ENCODE data around the gene DCAF16. TPM values are rescaled to one million over a fixed set of nuclear protein-coding genes. Genes with fewer than 3 reads are reported as not detected.

Gene DCAF16
- total RNA-seq, 1 experiment from 2014 or later, result 34.8 TPM

GRCh38 chr4:17773135-17773698 is 37.3 kb downstream of the DCAF16 start:
- Mint-ChIP-seq H3K9me3 (ENCODE audit: low read depth, unreplicated experiment) (no peaks in the 10 kb centered on the region), H3K4me1 (ENCODE audit: low read depth, unreplicated experiment) (peaks cover 19% of the 10 kb centered on the region), H3K27me3 (ENCODE audit: unreplicated experiment) (no peaks in the 10 kb centered on the region), H3K36me3 (ENCODE audit: insufficient read depth, unreplicated experiment) (no peaks in the 10 kb centered on the region), H3K27ac (ENCODE audit: unreplicated experiment) (no peak overlapping the region), H3K4me3 (ENCODE audit: low read depth, unreplicated experiment) (no peak overlapping the region)
- TF ChIP-seq CTCF (IDR thresholded peaks at IDR 0.05; ENCODE audit: unreplicated experiment), result no peak
- BruUV-seq (replicated peaks), result no TSS peak
- CTCF ChIA-PET, result no interaction called here
- no peak for DNase-seq
- intact Hi-C loops (cut with micrococcal nuclease; ENCODE audit: unreplicated experiment), result no loop called here

GRCh38 chr4:17771284-17771908 is 39.2 kb downstream of the DCAF16 start:
- no TSS peak for BruUV-seq (replicated peaks)
- no peak for DNase-seq
- CTCF ChIA-PET, result no interaction called here
- H3K27ac Mint-ChIP-seq (ENCODE audit: unreplicated experiment), result no peak overlapping the region
- intact Hi-C loops (cut with micrococcal nuclease; ENCODE audit: unreplicated experiment), result no loop called here
- H3K4me1 Mint-ChIP-seq (ENCODE audit: low read depth, unreplicated experiment), result peaks cover 19% of the 10 kb centered on the region
- H3K9me3 Mint-ChIP-seq (ENCODE audit: low read depth, unreplicated experiment), result no peaks in the 10 kb centered on the region
- no peaks in the 10 kb centered on the region for H3K36me3 Mint-ChIP-seq (ENCODE audit: insufficient read depth, unreplicated experiment)
- no peak for TF ChIP-seq CTCF (IDR thresholded peaks at IDR 0.05; ENCODE audit: unreplicated experiment)
- H3K27me3 Mint-ChIP-seq (ENCODE audit: unreplicated experiment), result no peaks in the 10 kb centered on the region
- H3K4me3 Mint-ChIP-seq (ENCODE audit: low read depth, unreplicated experiment), result no peak overlapping the region

- Mint-ChIP-seq H3K27me3 (ENCODE audit: unreplicated experiment) (no peaks in the 10 kb centered on the region), H3K27ac (ENCODE audit: unreplicated experiment) (no peak overlapping the region), H3K9me3 (ENCODE audit: low read depth, unreplicated experiment) (no peaks in the 10 kb centered on the region), H3K4me1 (ENCODE audit: low read depth, unreplicated experiment) (peaks cover 19% of the 10 kb centered on the region), H3K36me3 (ENCODE audit: insufficient read depth, unreplicated experiment) (no peaks in the 10 kb centered on the region), H3K4me3 (ENCODE audit: low read depth, unreplicated experiment) (no peak overlapping the region)
- intact Hi-C loops (cut with micrococcal nuclease; ENCODE audit: unreplicated experiment), result no loop called here
- no peak for TF ChIP-seq CTCF (IDR thresholded peaks at IDR 0.05; ENCODE audit: unreplicated experiment)
- no TSS peak for BruUV-seq (replicated peaks)
- DNase-seq, result no peak
- CTCF ChIA-PET, result no interaction called here
Measured at GRCh38 chr4:17770845-17771244, 39.7 kb downstream of the DCAF16 start.

DNA sequence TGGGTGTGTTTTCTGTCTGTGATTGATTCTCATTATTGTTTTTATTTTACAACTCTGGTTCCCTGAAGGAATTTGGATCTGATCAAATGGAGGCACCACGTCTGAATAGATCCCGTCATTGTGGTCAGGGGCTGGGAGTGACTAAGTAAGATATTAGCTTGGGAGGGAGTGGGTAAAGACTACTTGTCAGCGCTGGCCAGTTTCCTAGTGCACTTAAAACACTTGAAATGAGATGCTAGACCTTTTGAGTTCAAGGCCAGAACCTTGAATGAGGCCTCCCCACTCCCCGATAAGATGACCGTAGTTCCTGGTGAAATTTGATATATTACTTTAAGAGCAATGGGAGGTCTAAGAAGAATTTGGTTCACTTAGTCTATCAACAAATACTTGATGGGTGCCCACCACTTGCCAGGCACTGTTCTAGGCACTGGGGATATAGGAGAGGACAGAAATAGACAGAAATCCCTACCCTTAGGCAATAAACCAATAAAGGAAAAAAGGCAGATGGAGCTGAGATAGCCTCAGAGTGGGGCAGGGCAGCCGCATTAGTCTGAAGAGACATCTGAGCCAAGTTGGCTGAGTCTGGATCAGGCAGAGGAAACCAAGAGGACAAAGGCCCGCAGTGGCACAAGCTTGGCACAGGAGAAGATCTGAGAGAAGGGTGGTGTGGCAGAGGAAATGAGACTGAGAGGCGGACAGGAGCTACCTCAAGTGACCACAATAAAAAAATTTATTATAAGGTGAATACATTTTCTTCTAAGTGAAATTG is 41.0 kb downstream of the DCAF16 start:
- no peaks in the 10 kb centered on the region for H3K9me3 Mint-ChIP-seq (ENCODE audit: low read depth, unreplicated experiment)
- H3K27ac Mint-ChIP-seq (ENCODE audit: unreplicated experiment), result no peak overlapping the region
- no peaks in the 10 kb centered on the region for H3K27me3 Mint-ChIP-seq (ENCODE audit: unreplicated experiment)
- H3K4me1 Mint-ChIP-seq (ENCODE audit: low read depth, unreplicated experiment), result peaks cover 19% of the 10 kb centered on the region
- BruUV-seq (replicated peaks), result no TSS peak
- no peaks in the 10 kb centered on the region for H3K36me3 Mint-ChIP-seq (ENCODE audit: insufficient read depth, unreplicated experiment)
- no peak for DNase-seq
- H3K4me3 Mint-ChIP-seq (ENCODE audit: low read depth, unreplicated experiment), result no peak overlapping the region
- intact Hi-C loops (cut with micrococcal nuclease; ENCODE audit: unreplicated experiment), result no loop called here
- CTCF ChIA-PET, result no interaction called here
- TF ChIP-seq CTCF (IDR thresholded peaks at IDR 0.05; ENCODE audit: unreplicated experiment), result no peak

Data from Calu3 (cell line).